HG02870 (cell line): ENCODE data around the gene MED26.
A peak's percentile ranks its signal among the peaks of the same experiment; 100 is the strongest.

Source experiments
- ATAC-seq: cut with Tn5 transposase; IDR thresholded peaks from one replicate; pipeline ENCODE4 v1.9.1; 2021; ENCODE audit warnings: mild to moderate bottlenecking, moderate library complexity; ENCODE audit not compliant: unreplicated experiment

The MED26 gene

GRCh38 chr19:16542045-16542909, 85.7 kb downstream of the MED26 start, which contains the start of gene CHERP:
Gene CHERP, minus strand, starts transcription at chr19:16542437. Its CDS starts 59 bp downstream, at chr19:16542378.
- peak; percentile 75 for ATAC-seq

GRCh38 chr19:16541526-16542044, 86.4 kb downstream of the MED26 start:
- ATAC-seq: no peak

GRCh38 chr19:16540948-16541347, 87.1 kb downstream of the MED26 start:
- ATAC-seq: no peak

GRCh38 chr19:16537111-16537510, 90.9 kb downstream of the MED26 start:
- no peak for ATAC-seq

GRCh38 chr19:16536130-16536529, 91.9 kb downstream of the MED26 start:
- ATAC-seq: no peak

- no peak for ATAC-seq
Measured at GRCh38 chr19:16535381-16535780, 92.6 kb downstream of the MED26 start.

- no peak for ATAC-seq
Measured at GRCh38 chr19:16532440-16533234, 95.4 kb downstream of the MED26 start.

GRCh38 chr19:16531380-16531669, 96.7 kb downstream of the MED26 start:
- ATAC-seq: no peak

- no peak for ATAC-seq
Measured at GRCh38 chr19:16530540-16531379, 97.2 kb downstream of the MED26 start.

- ATAC-seq: no peak
Measured at GRCh38 chr19:16529466-16530144, 98.4 kb downstream of the MED26 start.

- no peak for ATAC-seq
Measured at GRCh38 chr19:16527971-16528521, 100.0 kb downstream of the MED26 start.

GRCh38 chr19:16527334-16527935, 100.6 kb downstream of the MED26 start:
- ATAC-seq: no peak

- no peak for ATAC-seq
Measured at GRCh38 chr19:16525751-16526481, 102.1 kb downstream of the MED26 start.

- no peak for ATAC-seq
Measured at GRCh38 chr19:16524991-16525734, 102.8 kb downstream of the MED26 start.
